ENCODE results near the gene HMOX1. TPM values are rescaled to one million over a fixed set of nuclear protein-coding genes. Genes with fewer than 3 reads are reported as not detected.

Gene HMOX1
- total RNA-seq: 202 and 240 TPM in 2 replicates

GRCh38 chr22:35380537-35381423 lies at the start of gene HMOX1:
Gene HMOX1 (plus strand): TSS chr22:35381096. CDS start chr22:35381174, 78 bp downstream.

GRCh38 chr22:35399678-35400500 lies 19.0 kb downstream of the HMOX1 start, which contains the start of gene MCM5:
Gene MCM5 (plus strand): TSS chr22:35400140. CDS start chr22:35400439, 299 bp downstream.

Other genes starting within 250 kb of the HMOX1 start
- gene HMGXB4, start 123.6 kb upstream of the HMOX1 start, total RNA-seq: 9.2 and 13.4 TPM in 2 replicates
- 24.7 and 33.0 TPM in 2 replicates for gene TOM1, start 81.2 kb upstream of the HMOX1 start, total RNA-seq
- gene MCM5, start 19.0 kb downstream of the HMOX1 start, total RNA-seq: 11.4 and 13.4 TPM in 2 replicates
- 0.95 TPM in 1 of 2 replicates, not detected in the other for gene RASD2, start 159.7 kb downstream of the HMOX1 start, total RNA-seq
- 0.16 TPM in 1 of 2 replicates, not detected in the other for gene MB, start 236.2 kb downstream of the HMOX1 start, total RNA-seq